HG03095 (cell line): ENCODE data around the gene MRPL57.
A peak's percentile ranks its signal among the peaks of the same experiment; 100 is the strongest.
"Not testable (repeated sequence)": the region's sequence is repeated elsewhere in the genome, so short reads cannot be mapped to it uniquely, and the experiment has no call there.

Experiments used
- ATAC-seq: cut with Tn5 transposase; IDR thresholded peaks from one replicate; pipeline ENCODE4 v1.9.1; 2021; ENCODE audit warnings: moderate library complexity; ENCODE audit not compliant: unreplicated experiment

The MRPL57 gene

GRCh38 chr13:21176215-21176981 is at the start of gene MRPL57, which contains the start of gene SKA3:
MRPL57 (plus strand) TSS chr13:21176658; CDS start chr13:21176917, 259 bp downstream.
SKA3 (minus strand) TSS chr13:21176552; CDS start chr13:21176477, 75 bp downstream.
- ATAC-seq = peak; percentile 92

GRCh38 chr13:21130116-21130515 is 46.3 kb upstream of the MRPL57 start:
- no peak for ATAC-seq

GRCh38 chr13:21133077-21133476 is 43.4 kb upstream of the MRPL57 start:
- ATAC-seq = no peak

- no peak for ATAC-seq
Observed at GRCh38 chr13:21134475-21134874, 42.0 kb upstream of the MRPL57 start.

GRCh38 chr13:21135833-21136232 is 40.6 kb upstream of the MRPL57 start:
- not testable (repeated sequence) for ATAC-seq

GRCh38 chr13:21137696-21138095 is 38.8 kb upstream of the MRPL57 start:
- ATAC-seq = no peak

- ATAC-seq = no peak
Observed at GRCh38 chr13:21138561-21138960, 37.9 kb upstream of the MRPL57 start.

GRCh38 chr13:21139374-21139773 is 37.1 kb upstream of the MRPL57 start:
- ATAC-seq = no peak

GRCh38 chr13:21142766-21143165 is 33.7 kb upstream of the MRPL57 start:
- ATAC-seq = no peak

GRCh38 chr13:21147827-21148226 is 28.6 kb upstream of the MRPL57 start:
- ATAC-seq = no peak

GRCh38 chr13:21148557-21149258 is 27.8 kb upstream of the MRPL57 start:
- no peak for ATAC-seq

GRCh38 chr13:21149568-21149967 is 26.9 kb upstream of the MRPL57 start:
- no peak for ATAC-seq

GRCh38 chr13:21150013-21150412 is 26.4 kb upstream of the MRPL57 start:
- ATAC-seq = no peak

- ATAC-seq = no peak
Observed at GRCh38 chr13:21152251-21152899, 24.1 kb upstream of the MRPL57 start.

- ATAC-seq = no peak
Observed at GRCh38 chr13:21164631-21165030, 11.8 kb upstream of the MRPL57 start.

- not testable (repeated sequence) for ATAC-seq
Observed at GRCh38 chr13:21165606-21166005, 10.9 kb upstream of the MRPL57 start.

GRCh38 chr13:21171420-21171819 is 5.0 kb upstream of the MRPL57 start:
- ATAC-seq = no peak

- not testable (repeated sequence) for ATAC-seq
Observed at GRCh38 chr13:21173767-21174166, 2.7 kb upstream of the MRPL57 start.

GRCh38 chr13:21175656-21176214 is 723 bp upstream of the MRPL57 start:
- no peak for ATAC-seq

- peak; percentile 33 for ATAC-seq
Observed at GRCh38 chr13:21176982-21177284, 475 bp downstream of the MRPL57 start.

- no peak for ATAC-seq
Observed at GRCh38 chr13:21181671-21182070, 5.2 kb downstream of the MRPL57 start.
